Breast epithelium (tissue), 3 donors: Measurements from ENCODE around the gene PNKD.

Experiments used
- CTCF ChIP-seq, 3 donors: fragments of 450-650 bp; IDR thresholded peaks; one replicate each; pipeline ENCODE4 v1.5.1; 2016 to 2017; ENCODE audit warnings: antibody characterized with exemption in 3 of 3, mild to moderate bottlenecking in 3 of 3, moderate library complexity in 3 of 3
- POLR2A ChIP-seq: fragments of 450-650 bp; IDR thresholded peaks from one replicate; pipeline ENCODE4 v1.6.1; 2016; ENCODE audit warnings: antibody characterized with exemption, mild to moderate bottlenecking, moderate library complexity
- POLR2AphosphoS5 ChIP-seq, 3 donors: sonication (generic); formaldehyde crosslinking; IDR thresholded peaks; one replicate each; pipeline ENCODE4 v1.6.1; 2017; ENCODE audit warnings: antibody characterized with exemption in 3 of 3

DNA sequence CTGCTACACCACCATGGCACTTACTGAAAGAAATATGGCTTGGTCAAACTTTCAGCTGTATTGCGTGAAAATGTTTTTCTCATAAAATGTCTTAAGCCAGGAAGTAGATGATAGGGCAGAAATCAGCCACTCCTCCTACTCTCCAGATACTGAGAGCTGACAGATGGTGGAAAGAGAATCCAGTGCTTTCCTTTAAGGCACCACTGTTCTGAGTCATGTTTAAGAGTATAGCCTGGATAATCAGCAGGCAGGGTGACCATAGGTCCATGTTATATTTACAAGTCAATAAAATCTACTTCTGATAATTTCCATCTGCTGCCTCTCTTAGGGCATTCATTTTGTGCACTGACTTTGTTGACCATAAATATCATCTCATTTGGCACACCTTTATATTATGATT, 31.4 kb upstream of the PNKD start:
- TF ChIP-seq CTCF (IDR thresholded peaks at IDR 0.05) (no peak), POLR2A (no peak), POLR2AphosphoS5 (IDR thresholded peaks at IDR 0.05) (no peak)
